ENCODE data around the gene PRR23E. TPM values are rescaled to one million over a fixed set of nuclear protein-coding genes. Genes with fewer than 3 reads are reported as not detected.

The PRR23E gene
- total RNA-seq, 1 experiment from 2014 or later: not detected

DNA sequence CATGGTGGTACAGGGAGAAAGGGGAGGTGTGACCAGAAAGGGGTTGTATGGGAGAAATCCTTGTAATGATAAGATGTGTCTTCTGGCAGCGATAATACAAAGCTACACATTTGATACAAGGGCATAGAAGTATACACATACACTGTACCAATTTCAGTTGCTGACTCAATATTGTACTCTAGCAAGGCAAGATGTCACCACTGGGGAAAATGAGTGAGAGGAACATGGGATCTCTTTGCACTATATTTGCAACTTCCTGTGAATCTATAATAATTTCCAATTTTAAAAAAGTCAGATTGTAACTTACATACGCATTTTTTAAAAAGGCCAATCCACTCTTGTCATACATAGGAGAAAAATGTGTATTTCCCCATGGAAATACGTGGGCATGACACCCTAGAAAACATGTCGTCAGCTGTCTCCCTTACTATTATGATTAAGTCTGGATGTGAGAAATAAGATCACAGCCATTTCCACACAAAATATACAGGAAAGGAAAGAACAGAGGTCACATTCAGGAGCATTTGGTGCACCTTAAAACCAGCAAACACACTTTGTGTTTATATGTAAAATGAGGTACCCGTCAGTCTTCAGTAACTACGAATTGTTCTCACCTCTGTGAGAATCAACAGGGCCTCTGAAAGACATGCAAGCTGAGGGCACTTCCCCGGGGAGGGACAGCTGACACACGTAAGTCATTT is 22.9 kb downstream of the PRR23E start:
- in situ Hi-C loops (cut with HindIII; ENCODE audit: low pct_unique_long_range_greater_than_20kb, low sequenced_read_pairs): no loop called here
- DNase-seq (ENCODE audit: low read depth): no peak

DNA sequence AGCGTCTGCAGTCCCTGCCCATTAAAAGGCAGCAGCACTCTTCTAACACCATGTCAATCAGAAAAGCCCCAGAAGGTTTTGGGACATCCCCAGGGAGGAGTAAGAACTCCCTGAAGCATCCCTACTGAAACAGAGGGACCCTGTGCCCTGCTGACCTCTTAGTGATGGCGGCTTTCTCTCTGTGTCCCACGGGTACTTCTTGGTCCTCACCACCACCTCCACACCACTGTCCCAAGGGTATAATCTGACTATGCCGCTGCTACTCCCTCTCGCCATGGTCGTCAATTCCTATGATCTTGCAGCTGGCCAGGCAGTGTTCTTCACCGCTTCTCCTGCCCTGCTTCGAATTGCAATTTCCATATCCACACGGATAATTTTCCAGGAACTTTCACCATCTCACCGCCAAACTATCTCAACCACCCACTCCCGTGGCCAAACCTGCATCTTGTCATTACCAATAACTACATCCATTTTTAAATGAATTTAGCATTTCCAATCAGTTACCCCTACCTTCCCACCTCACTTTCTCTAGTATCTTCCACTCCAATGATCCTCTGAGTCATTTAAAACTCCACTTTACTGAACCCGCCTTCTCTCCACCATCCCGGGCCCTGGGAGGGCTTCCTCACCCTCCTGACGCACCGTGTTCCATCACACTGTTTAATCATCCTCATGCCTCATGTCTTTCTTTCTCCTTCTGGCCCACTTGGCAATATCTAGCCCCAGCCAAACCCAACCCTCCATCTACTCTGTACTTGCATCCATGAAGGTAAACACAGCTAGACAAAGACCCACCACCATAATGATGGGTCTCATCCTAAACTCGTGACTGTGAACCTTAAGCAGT is 23.7 kb downstream of the PRR23E start:
- in situ Hi-C loops (cut with HindIII; ENCODE audit: low pct_unique_long_range_greater_than_20kb, low sequenced_read_pairs): no loop called here
- DNase-seq (ENCODE audit: low read depth): no peak

DNA sequence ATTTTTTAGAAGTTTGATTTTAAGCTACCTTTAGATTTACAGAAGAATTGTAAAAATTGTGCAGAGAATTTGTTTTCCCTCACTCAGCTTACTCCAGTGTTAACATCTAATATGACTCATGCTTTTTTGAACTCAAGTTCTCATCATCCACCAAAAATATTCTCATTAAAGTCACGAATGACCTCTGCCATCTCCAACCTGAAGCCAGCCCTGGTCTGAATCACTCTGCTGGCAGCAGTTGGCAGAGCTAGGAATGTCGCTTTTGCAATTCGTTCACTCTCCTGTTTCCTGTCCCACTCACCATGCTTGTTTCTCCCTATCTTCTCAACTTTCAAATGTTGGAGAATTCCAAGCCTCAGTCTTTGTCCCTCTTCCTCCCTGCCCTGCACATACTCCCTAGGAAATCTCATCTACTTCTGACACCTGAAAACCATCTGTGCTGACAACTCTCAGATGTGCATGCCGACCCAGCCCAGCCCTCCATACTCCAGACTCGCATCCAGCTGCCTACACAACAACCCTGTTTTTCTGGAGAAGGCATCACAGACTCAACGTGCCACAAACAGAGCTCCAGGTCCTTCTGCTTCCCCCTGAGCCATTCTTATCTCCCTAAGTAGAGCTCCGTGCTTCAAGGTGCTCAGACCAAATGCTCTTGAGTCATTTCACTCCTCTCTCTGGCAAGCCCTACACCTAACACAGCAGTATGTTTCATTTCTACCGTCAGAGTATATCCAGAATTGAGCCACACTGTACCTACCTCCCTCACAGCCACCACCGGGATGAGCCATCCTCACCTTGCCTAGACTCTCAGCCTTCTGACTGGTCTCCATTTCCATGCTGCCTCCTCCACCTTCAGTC is 24.9 kb downstream of the PRR23E start:
- DNase-seq (ENCODE audit: low read depth): no peak
- in situ Hi-C loops (cut with HindIII; ENCODE audit: low pct_unique_long_range_greater_than_20kb, low sequenced_read_pairs): no loop called here

DNA sequence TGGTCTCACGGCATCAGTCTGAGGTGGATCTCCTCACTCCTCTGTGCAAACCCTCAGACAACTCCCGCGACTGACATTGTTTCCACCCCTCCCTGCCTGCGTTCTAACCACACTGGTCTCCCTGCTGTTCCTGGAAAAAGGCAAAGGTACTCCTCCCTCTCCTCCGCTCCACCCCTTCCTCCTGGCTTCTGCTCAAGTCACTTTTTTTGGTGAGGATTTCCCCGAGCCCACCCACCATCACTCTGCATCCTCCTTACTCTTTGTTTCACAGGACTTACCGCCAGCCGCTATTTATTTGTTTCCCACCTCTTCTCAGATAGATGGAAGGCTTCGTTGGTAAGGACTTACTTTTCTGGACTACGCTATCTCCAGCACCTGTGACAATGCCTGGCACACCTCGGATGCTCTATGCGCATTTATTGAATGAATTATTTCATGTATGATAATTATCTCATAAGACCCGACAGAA is 25.6 kb downstream of the PRR23E start:
- no peak for DNase-seq (ENCODE audit: low read depth)

DNA sequence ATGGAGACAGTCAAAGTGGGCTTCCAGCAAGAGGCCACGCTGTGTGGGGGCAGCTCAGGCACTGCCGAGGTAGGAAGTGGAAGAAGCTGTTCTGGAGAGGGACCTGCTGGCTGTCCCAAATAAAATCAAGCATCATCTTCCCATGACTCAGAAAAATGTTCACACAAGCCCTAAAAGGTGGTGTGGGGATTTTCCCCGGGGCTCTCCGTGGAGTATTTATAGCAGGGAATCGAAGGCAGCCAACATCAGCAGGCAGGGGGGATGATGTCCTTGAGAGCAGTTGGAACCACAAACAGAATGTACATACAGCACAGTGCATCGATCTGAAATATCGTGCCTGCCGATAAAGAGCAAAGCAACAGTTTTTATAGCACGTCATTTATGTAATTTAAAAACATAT is 27.6 kb downstream of the PRR23E start:
- DNase-seq (ENCODE audit: low read depth): no peak
- in situ Hi-C loops (cut with HindIII; ENCODE audit: low pct_unique_long_range_greater_than_20kb, low sequenced_read_pairs): no loop called here

More for the DNA sequence above, 25.6 kb downstream of the PRR23E start:
- in situ Hi-C loops (cut with HindIII; ENCODE audit: low pct_unique_long_range_greater_than_20kb, low sequenced_read_pairs): no loop called here

GRCh38 chr3:127221037-127221436 is 28.1 kb downstream of the PRR23E start:
- in situ Hi-C loops (cut with HindIII; ENCODE audit: low pct_unique_long_range_greater_than_20kb, low sequenced_read_pairs): no loop called here
- DNase-seq (ENCODE audit: low read depth): no peak

DNA sequence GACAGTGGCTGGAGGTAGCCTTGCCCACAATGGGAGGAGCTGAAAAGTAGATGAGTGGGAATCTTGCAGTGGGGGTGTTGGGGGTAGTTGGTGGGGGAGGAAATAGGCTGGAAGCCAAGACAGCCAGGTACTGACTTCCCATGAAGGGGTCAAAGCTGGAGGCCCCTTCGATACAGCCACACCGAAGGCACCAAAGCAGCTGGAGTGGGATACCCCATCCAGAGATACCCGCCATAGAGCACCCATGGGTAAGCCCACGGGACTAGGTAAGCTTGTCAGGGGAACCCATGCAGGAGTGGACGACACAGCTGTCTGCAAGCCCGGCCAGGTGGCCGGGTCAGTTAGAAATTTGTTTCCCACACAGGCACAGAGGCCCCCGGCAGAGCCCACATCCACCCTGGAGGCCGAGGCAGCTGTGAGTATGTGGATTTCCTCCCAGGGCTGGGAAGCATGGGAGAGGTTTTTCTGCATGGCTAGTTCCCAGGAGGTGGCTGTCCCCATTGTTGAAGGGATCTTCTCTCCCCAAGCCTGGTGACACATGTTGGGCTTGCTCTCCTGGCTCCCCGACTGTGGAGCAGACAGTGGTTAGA is 28.6 kb downstream of the PRR23E start:
- in situ Hi-C loops (cut with HindIII; ENCODE audit: low pct_unique_long_range_greater_than_20kb, low sequenced_read_pairs): no loop called here
- DNase-seq (ENCODE audit: low read depth): no peak

- in situ Hi-C loops (cut with HindIII; ENCODE audit: low pct_unique_long_range_greater_than_20kb, low sequenced_read_pairs): no loop called here
- no peak for DNase-seq (ENCODE audit: low read depth)
Observed at GRCh38 chr3:127222163-127222562, 29.2 kb downstream of the PRR23E start.

GRCh38 chr3:127222664-127223063 is 29.7 kb downstream of the PRR23E start:
- DNase-seq (ENCODE audit: low read depth): no peak
- in situ Hi-C loops (cut with HindIII; ENCODE audit: low pct_unique_long_range_greater_than_20kb, low sequenced_read_pairs): no loop called here

DNA sequence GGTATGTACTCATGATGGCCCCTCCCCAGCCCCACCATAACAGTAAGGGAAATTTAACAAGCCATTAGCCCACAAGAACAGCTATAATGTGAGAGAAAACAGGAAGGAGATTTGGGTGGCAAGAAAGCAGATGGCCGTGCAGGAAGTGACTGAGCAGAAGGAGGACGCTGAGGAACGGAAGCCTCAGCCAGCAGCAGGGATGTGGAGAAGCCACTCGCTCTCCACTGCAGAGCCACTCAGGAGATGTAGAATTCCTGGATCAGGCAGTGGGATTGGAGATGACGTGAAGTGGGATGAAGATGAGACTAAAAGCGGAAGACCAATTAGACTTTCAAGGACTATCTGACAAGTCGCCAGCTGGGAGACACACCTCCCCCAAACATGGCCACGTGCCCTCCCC is 31.2 kb downstream of the PRR23E start:
- no peak for DNase-seq (ENCODE audit: low read depth)
- in situ Hi-C loops (cut with HindIII; ENCODE audit: low pct_unique_long_range_greater_than_20kb, low sequenced_read_pairs): no loop called here

- no peak for DNase-seq (ENCODE audit: low read depth)
Observed at GRCh38 chr3:127226457-127226856, 33.5 kb downstream of the PRR23E start.

DNA sequence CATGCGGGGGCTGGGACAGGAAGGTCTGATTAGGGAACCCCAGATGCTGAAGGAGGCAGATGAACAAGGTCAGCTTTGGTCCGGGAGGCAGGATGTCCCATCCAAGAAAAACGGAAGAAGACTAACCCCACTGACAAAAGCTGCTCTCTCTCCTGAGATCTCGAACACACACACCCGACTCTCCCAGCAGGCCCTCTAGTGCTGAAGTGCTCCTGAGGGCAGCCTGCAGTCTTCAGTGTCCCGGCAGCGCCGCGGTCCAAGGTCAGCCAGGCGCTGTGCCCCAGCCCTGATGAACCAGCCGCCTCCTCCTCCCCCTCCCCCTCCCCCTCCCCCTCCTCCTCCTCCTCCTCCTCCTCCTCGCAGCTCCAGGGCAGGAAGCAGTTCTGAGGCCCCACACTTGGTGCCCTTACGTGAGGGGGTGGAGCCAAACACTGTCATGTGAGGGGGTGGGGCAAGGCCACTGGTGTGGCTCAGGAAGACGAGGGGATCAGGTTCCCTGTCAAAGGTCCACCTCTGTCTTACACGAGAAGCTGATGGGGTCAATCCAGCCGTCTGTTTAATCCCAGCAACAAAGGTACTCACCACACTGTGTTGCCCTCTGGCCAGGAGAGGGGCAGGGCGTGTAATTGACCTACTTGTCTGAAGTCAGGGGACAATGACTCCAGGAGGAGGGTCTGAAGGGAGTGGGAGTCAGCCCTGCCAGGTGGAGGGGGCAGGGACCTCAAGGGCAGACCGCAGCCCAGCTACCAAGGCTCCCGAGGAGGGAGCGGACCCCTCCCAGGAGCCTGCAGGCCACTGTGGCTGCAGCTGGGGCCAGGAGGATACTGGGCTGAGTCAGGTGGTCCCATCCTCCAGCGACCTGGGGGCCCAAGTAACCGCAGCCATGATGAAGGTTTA is 34.3 kb downstream of the PRR23E start:
- DNase-seq (ENCODE audit: low read depth): no peak

More at GRCh38 chr3:127226457-127226856, 33.5 kb downstream of the PRR23E start:
- in situ Hi-C loops (cut with HindIII; ENCODE audit: low pct_unique_long_range_greater_than_20kb, low sequenced_read_pairs): no loop called here

DNA sequence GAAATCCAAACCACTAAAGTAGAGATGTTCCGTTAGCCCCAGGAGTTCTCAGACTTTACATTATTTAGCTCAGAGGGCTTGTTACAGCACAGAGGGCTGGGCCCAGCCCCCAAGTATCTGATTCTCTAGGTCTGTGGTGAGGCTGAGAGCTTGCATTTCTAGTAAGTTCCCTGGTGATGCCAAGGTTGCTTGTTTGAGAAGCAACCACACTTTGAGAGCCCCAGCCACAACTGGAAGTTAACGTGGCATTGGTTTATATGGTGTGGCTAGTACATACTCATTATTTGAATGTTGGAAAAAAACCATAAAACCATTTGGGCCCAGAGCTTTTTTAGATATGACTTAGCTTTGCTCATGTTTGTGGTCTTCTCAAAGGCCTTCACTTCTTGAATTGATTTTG is 35.9 kb downstream of the PRR23E start:
- DNase-seq (ENCODE audit: low read depth): no peak
- in situ Hi-C loops (cut with HindIII; ENCODE audit: low pct_unique_long_range_greater_than_20kb, low sequenced_read_pairs): no loop called here

More for the DNA sequence above, 34.3 kb downstream of the PRR23E start:
- in situ Hi-C loops (cut with HindIII; ENCODE audit: low pct_unique_long_range_greater_than_20kb, low sequenced_read_pairs): no loop called here

DNA sequence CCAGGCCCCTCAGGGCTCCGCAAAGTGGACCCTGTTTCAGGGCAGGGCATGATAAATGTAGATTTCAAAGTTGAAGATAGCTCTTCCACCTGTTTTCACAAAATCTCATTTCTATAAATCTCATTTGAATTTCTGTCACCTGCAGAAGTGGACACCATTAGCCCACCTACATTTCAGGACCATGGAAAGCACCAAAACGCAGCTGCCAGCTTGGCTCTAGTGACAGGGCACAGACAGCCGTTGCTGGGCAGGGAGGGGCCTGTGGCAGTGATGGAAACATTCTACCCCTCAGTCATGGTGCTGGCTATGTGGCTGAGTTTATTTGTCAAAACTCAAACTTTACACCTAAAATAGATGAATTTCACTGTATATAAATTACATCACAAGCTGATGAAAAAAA is 40.4 kb downstream of the PRR23E start:
- peak; percentile 14 for DNase-seq (ENCODE audit: low read depth)
- in situ Hi-C loops (cut with HindIII; ENCODE audit: low pct_unique_long_range_greater_than_20kb, low sequenced_read_pairs): no loop called here

DNA sequence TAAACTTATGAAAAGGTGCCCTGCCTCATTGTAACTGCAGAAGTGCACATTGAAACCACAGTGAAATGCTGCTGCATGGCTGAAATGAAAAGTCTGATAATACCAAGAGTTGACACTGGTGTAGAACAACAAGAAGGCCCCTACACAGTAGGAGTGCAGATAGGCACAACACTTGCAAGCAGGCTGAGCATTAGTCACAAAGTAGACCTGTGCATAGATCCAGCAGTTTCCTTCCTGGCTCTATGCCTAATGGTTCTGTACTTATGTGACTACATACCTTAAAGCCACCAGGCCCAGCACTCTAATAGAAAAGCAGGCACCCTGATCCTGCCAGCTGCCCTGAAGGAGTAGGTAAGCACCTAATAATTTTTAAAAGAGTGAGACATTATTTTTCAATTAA is 41.8 kb downstream of the PRR23E start:
- no peak for DNase-seq (ENCODE audit: low read depth)
- in situ Hi-C loops (cut with HindIII; ENCODE audit: low pct_unique_long_range_greater_than_20kb, low sequenced_read_pairs): no loop called here

DNA sequence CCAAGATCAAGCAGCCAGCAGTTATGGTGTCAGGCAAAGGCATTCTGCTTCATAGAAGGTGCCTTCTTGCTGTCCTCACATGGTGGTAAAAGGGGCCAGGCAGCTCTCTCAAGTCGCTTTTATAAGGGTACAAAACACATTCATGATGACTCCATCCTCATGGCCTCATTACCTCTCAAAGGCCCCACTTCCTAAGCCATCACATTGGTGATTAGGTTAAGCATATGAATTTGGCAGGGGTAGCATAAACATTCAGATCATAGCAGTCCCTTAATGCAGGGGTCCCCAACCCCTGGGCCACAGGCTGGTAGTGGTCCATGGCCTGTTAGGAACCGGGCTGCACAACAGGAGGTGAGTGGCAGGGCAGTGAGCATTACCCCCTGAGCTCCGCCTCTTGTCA is 42.8 kb downstream of the PRR23E start:
- no peak for DNase-seq (ENCODE audit: low read depth)
- in situ Hi-C loops (cut with HindIII; ENCODE audit: low pct_unique_long_range_greater_than_20kb, low sequenced_read_pairs): no loop called here

- in situ Hi-C loops (cut with HindIII; ENCODE audit: low pct_unique_long_range_greater_than_20kb, low sequenced_read_pairs): no loop called here
- DNase-seq (ENCODE audit: low read depth): no peak
Observed at GRCh38 chr3:127237835-127238234, 44.9 kb downstream of the PRR23E start.

Measured in Caki2 (cell line).